HepG2 (cell line): Measurements from ENCODE around the gene FAM120AOS.

Experiments
- BRCA1 ChIP-seq: sonication (generic); formaldehyde crosslinking; IDR thresholded peaks from 2 replicates; pipeline ENCODE4 v1.4.0; 2020; ENCODE audit warnings: missing genetic modification reagents
- CREM ChIP-seq, 2 experiments: sonication (generic) in 1 of 2; formaldehyde crosslinking in 1 of 2; IDR thresholded peaks; 2 replicates each; pipeline versions ENCODE4 v1.4.0 to v1.6.1; 2016 to 2020; ENCODE audit warnings: antibody characterized with exemption in 1 of 2, mild to moderate bottlenecking in 1 of 2, missing genetic modification reagents in 1 of 2
- SALL1 ChIP-seq: sonication (generic); formaldehyde crosslinking; IDR thresholded peaks from 2 replicates; pipeline ENCODE4 v1.8.0; 2022; ENCODE audit warnings: mild to moderate bottlenecking, missing genetic modification reagents
- SOX6 ChIP-seq, 2 experiments: fragments of 450-650 bp in 1 of 2; sonication (generic) in 1 of 2; formaldehyde crosslinking in 1 of 2; IDR thresholded peaks; 2 replicates each; pipeline versions ENCODE4 v1.4.0 to v1.6.1; 2017 to 2020; ENCODE audit warnings: antibody characterized with exemption in 1 of 2, mild to moderate bottlenecking in 1 of 2, missing genetic modification reagents in 1 of 2
- ZNF136 ChIP-seq: sonication (generic); formaldehyde crosslinking; IDR thresholded peaks from 2 replicates; pipeline ENCODE4 v1.8.1; 2022; ENCODE audit warnings: low read depth, mild to moderate bottlenecking, moderate library complexity, missing genetic modification reagents
- ZNF430 ChIP-seq: sonication (generic); formaldehyde crosslinking; IDR thresholded peaks from 2 replicates; pipeline ENCODE4 v1.9.0; 2021; ENCODE audit warnings: mild to moderate bottlenecking, missing genetic modification reagents
- ZNF792 ChIP-seq: IDR thresholded peaks from 2 replicates; pipeline ENCODE4 v1.6.1; 2016
- TF ChIP-seq, protein P1 (sequence below): sonication (generic); formaldehyde crosslinking; IDR thresholded peaks from 2 replicates; pipeline ENCODE4 v1.5.0; 2020; ENCODE audit warnings: missing genetic modification reagents
- TF ChIP-seq, protein P2 (sequence below): sonication (generic); formaldehyde crosslinking; IDR thresholded peaks from 2 replicates; pipeline ENCODE4 v1.5.0; 2020; ENCODE audit warnings: mild to moderate bottlenecking, missing genetic modification reagents, moderate library complexity

DNA sequence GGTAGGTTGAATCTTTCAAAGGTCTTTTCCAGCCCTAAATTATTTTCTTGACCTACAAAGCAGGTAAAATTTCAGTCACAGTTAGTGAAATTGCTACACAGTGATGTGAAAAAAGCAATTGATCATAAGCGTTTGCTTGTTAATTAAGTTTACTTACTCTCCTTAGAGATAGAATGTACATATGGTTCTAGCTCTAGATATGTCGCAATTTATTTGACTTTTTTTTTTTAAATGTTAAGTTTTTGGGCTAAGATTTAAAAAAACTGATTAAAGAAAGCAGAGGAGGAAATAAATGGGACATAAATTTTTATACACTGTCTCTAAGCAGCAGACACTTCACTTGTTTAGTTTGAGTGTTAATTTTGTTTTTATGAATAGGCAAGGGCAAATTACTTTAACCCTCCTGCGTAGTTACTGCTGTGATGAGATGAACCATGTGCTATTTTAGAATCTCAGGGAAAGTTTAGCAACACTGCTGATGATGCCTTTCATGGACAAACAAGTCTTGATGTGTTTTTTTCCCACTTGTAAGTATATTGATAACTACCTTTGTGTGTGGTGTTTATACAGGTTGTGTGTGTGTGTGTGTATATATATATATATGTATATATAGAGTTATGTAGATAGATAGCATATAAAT is 38.3 kb upstream of the FAM120AOS start:
- TF ChIP-seq, protein P1, sequence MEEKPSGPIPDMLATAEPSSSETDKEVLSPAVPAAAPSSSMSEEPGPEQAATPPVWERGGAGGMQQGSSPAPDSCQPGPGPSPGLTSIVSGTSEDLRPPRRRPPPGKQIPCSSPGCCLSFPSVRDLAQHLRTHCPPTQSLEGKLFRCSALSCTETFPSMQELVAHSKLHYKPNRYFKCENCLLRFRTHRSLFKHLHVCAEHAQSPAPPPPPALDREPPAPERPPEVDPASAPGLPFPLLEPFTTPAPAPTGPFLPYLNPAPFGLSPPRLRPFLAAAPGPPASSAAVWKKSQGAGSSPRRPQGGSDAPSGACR (CRISPR knock-in tag), result no peak
- TF ChIP-seq ZNF430 (no peak), ZNF136 (CRISPR knock-in tag) (no peak), CREM (IDR thresholded peaks at IDR 0.05) (no peak), CREM (CRISPR knock-in tag; IDR thresholded peaks at IDR 0.05) (no peak), BRCA1 (no peak), SOX6 (IDR thresholded peaks at IDR 0.05) (no peak), SOX6 (CRISPR knock-in tag; IDR thresholded peaks at IDR 0.05) (no peak), SALL1 (CRISPR knock-in tag) (no peak), ZNF792 (CRISPR knock-in tag) (no peak)
- TF ChIP-seq, protein P2, sequence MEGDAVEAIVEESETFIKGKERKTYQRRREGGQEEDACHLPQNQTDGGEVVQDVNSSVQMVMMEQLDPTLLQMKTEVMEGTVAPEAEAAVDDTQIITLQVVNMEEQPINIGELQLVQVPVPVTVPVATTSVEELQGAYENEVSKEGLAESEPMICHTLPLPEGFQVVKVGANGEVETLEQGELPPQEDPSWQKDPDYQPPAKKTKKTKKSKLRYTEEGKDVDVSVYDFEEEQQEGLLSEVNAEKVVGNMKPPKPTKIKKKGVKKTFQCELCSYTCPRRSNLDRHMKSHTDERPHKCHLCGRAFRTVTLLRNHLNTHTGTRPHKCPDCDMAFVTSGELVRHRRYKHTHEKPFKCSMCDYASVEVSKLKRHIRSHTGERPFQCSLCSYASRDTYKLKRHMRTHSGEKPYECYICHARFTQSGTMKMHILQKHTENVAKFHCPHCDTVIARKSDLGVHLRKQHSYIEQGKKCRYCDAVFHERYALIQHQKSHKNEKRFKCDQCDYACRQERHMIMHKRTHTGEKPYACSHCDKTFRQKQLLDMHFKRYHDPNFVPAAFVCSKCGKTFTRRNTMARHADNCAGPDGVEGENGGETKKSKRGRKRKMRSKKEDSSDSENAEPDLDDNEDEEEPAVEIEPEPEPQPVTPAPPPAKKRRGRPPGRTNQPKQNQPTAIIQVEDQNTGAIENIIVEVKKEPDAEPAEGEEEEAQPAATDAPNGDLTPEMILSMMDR, result no peak
